ENCODE data around the gene BCAP29. TPM values are rescaled to one million over a fixed set of nuclear protein-coding genes. Genes with fewer than 3 reads are reported as not detected.

Gene BCAP29
- total and polyA plus RNA-seq, 2 of the 8 experiments (the other 6 are each of a cell fraction or from before 2014, with no cell fraction given), result 6.8 to 18.1 TPM

DNA sequence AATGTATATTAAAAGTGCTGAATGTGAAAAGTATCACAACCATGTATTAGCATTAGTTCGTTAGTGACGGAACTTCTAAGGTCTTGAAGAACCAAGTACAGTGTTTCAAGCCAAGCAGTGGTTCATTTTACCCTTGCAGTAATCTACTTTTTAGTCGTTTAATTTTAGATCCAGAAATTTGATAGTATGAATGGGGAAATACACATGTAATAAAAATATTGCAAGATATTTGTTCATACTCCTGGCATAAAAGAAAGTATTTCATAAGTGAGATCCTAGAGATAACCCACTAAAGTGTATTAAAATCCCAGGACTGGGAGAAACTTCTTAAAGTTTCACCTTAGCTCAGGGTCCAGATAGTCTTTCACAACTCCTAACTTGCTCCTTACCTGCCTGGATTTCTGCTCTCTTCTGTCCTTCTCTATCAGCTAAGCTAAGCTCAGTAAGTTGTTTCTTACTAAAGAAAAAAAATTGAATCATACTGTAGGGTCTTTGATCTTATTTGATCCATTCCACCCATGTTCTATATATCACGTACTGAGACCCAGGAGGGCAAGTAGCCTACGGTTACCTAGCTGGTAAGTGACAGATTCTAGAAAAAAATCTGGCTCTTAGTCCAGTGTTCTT is 1.5 kb downstream of the BCAP29 start (continued):
- TF ChIP-seq RBBP5 (IDR thresholded peaks at IDR 0.05; ENCODE audit: borderline replicate concordance, low read depth, low read length), result no peak
- no peak for TF ChIP-seq ZNF274 (IDR thresholded peaks at IDR 0.05; ENCODE audit: borderline replicate concordance, extremely low read depth, low read length)
- TF ChIP-seq CHD2 (IDR thresholded peaks at IDR 0.05; ENCODE audit: low read length), result no peak
- no peak for TF ChIP-seq SP4 (IDR thresholded peaks at IDR 0.05; ENCODE audit: low read length)

All from H1 (cell line).